HG03520 (cell line): ENCODE results near the gene HLF.

Experiments used
- ATAC-seq: cut with Tn5 transposase; IDR thresholded peaks from one replicate; pipeline ENCODE4 v1.9.1; 2021; ENCODE audit warnings: mild to moderate bottlenecking, moderate library complexity; ENCODE audit not compliant: unreplicated experiment

The HLF gene

DNA sequence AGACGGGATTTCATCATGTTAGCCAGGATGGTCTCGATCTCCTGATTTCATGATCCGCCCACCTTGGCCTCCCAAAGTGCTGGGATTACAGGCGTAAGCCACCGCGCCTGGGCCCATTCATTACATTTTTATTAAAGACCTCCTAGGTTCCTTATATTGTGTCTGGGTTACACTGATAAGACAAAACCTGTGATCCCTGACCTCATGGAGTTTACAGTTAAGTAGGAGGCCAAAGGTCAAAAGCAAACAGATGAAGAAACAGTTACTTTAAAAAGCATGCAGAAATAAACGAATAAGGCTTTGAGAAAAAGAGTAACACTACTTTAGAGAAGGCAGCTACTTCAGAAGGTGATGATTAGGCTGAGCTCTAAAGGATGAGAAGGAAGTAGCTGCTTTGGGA is 14.9 kb upstream of the HLF start:
- ATAC-seq, result no peak

DNA sequence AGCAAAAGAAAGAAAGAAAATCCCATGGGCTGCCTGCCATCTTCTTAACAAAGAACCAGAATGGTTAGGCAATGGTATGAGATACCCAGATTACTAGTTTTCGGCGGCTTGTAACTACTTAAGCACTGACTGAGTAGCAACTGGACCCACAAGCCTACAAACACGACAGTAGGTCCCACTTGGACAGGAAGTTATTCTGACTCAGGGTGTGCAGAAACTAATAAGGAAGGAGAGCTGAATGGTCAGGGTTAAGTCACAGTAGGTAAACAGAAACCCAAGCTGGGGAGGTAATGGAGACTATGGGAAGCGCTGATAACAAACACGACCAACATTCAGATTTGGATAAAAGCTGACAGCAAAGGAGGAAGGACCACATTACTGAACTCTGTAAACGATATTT is 10.4 kb upstream of the HLF start:
- ATAC-seq, result no peak

DNA sequence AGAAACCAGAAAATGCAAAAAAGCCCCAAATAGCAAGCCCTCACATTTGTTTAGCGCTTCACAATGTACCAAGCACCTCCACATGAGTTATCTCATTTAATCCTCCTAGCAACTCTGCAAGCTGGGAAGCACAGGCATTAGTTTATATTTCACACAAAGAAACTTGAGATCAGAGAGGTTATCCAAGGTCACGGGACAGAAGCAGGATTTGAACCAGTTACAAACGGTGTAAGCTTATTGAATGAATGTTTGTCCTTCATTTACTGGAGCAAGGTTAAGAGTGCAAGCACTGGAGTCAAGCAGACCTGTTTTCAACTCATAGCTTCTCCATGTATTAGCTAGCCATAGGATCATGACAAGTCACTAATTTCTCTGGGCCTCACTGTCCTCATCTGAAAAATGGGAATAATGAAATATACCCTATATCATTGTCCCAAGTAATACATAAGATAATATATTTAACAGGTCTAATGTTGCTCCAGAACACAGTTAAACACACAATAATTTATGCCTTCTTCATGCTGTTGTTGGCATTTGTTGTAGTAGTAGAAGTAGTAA is 6.1 kb upstream of the HLF start:
- ATAC-seq, result no peak

DNA sequence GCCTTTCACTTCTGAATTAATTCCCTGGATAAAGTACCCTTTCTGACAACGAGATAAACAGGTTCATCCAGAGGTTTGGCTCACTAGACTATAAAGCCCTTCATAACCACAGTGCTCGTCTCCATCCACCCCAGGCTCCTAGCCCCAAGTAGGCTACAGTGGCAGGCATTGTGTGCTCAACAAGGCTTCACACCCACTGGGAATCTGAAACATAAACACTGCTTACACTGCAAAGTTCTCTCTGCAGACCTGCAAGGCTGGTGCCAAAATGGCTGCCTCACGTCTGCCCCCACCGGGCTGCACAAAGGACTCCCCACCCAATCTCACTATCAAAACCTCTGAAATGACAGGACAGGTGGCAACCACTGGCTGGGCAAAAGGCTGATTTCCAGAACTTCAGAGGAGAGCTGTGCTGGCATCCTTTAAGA is 5.1 kb upstream of the HLF start:
- ATAC-seq, result no peak

DNA sequence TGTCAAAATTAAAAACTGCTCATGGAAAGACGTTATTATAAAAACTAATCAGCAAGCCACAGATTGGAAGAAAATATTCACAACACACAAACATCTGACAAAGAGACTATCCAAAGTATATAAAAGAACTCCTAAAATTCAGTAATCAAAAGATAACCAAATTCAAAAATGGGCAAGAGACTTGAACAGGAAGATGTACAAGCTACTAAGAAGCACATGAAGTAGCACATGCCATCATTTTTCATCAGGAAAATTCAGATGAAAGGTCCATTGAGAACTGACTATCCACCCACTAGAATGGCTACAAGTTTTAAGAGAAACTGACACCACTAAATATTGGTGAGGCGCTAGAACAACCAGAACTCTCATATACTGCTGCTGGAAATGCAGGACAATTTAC is 3.4 kb upstream of the HLF start:
- ATAC-seq, result no peak

DNA sequence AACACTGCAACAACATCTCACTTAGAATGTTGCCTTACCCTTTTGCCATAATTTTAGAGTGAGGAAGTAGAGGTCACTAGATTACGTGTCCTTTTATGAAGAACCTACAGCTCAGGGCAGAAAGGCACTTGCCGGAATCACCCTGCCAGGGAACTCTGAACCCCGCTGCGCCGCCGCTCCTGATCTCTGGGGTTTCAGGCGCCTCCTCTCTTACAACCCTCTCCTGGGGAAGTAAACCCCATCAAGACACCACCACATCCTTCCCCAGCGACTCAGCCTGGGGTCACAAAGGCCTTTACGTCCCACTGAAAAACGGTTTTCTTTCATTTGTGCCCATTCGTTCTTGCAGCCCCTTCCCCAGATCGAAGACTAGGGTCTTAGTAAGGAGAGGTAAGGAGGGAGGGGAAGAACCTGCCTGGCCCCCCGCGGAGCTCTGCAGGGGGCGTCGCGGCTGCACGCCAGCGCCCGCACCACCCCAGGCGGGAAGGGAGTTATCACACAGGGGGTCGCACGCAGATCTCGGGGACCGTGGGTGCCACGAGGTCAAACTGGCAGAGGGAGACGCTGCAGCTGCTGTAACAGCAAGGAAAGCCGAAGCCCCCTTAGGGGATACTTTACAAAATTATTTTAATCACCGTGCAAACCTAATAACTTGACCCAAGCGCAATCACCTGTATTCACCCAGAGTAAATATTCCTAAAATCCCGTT is 1.0 kb upstream of the HLF start:
- ATAC-seq, result no peak

DNA sequence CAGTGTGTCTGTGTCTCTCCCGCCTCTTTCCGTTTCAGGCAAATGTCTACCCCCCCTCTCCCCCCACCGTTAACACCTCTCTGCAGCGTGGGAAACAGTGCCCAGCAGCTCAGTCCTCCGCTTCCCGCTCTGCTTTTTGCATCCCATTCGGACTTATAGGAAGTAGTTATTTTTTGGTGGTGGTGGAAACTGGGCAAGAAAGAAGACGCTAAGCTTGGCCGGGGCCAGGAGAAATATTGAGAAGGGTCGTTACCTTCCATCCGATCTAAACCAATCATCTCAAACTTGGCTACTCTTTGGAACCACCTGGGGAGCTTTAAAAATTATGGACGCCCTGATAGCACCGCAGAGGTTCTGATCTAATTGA is 499 bp upstream of the HLF start:
- ATAC-seq, result no peak

DNA sequence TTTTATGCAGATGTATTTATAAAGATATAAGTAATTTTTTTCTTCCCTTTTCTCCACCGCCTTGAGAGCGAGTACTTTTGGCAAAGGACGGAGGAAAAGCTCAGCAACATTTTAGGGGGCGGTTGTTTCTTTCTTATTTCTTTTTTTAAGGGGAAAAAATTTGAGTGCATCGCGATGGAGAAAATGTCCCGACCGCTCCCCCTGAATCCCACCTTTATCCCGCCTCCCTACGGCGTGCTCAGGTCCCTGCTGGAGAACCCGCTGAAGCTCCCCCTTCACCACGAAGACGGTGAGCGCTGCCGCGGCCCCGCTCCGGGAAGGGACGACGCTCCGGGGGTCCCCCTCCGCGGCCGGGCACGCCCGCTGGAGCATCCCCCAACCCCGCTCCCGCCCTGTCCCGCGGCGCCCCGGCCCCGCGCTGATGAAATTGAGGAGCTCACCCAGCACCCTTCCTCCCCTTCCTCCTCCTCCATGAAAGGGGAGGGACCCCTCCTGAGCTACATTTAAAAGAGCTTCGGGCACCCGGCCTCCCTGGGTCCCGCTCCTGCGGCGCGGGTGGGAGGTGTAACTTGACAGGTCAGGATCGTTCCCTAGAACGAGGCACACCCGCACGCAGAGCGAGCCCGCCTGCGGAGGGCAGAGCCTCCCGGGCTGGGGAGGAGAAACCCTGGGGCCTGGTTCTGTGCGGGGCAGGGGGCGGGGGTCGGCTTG is 706 bp downstream of the HLF start:
- ATAC-seq, result no peak

DNA sequence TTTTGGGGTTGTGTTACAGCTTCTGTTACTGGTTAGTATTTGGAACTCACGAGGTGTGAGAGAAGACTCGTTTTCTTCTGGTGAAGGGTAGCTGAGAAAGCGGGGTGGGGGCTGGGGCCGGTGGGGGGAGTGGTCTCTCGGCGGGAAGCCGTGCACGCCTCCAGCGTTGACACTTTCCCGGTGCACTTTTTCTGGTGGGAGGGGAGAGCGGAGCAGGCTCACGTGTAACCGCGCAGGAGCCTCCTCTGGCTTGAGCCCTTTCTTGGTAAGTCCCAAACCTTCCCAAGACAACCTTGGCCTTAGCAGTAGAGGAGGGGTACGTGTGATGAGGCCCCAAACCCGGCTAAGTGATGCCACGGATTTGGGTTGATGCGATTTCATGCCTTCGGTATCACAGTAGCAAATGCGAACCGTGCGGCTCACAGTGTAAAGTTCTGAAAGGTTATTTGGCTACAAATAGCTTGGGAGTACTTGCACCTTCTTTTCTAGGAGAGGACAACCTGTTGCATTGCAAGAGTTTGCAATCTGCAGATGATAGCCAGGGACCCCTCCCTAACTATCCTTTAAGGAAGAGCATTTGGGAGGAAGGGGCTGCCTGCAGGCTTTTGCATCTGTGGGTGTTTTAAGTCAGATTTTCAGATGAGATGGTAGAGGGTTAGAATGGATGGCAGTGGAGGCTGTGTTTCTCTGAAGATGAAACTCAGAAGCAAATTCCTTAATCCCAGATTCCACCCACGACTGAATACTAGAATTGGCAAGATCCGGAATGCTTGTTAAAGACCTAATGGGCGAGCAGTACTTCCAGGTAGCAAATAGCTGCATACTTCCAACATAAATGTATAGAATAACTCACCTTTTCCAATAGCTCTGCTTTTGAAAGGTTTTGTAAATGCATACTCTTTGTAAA is 1.5 kb downstream of the HLF start:
- no peak for ATAC-seq

DNA sequence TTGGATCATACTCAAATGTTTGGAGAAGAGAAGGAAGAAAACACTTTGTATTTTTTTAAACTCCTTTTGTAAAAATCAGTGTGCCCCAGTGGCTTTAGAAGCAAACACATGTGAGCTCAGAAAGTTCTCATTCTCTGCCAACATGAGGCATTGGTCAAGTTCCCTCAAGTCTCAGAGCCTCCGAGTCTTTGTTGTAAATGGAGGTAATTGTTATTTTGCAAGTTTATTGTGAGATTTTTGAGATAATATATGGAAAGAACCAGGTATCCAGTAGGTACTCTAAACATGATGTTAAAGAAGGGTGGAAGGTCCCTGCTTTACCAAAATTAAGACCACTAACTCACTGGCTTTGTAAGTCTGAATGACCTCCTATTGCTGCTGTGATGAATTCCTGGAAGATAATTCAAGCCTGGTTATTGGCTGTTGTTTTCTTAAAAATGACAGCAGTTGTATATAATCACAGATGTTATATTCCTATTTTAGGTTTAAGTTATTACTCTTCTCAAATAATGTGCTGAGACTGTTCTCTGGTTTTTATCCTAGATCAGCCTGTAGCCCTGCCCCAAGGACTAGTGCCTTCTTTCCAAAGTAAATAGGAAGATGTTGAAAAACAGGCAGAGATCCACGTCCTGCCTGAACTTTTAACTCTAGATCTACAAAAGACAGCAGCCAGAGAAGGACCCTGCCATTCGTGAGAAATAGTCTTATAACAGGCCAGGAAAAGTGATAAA is 2.4 kb downstream of the HLF start:
- ATAC-seq, result no peak

DNA sequence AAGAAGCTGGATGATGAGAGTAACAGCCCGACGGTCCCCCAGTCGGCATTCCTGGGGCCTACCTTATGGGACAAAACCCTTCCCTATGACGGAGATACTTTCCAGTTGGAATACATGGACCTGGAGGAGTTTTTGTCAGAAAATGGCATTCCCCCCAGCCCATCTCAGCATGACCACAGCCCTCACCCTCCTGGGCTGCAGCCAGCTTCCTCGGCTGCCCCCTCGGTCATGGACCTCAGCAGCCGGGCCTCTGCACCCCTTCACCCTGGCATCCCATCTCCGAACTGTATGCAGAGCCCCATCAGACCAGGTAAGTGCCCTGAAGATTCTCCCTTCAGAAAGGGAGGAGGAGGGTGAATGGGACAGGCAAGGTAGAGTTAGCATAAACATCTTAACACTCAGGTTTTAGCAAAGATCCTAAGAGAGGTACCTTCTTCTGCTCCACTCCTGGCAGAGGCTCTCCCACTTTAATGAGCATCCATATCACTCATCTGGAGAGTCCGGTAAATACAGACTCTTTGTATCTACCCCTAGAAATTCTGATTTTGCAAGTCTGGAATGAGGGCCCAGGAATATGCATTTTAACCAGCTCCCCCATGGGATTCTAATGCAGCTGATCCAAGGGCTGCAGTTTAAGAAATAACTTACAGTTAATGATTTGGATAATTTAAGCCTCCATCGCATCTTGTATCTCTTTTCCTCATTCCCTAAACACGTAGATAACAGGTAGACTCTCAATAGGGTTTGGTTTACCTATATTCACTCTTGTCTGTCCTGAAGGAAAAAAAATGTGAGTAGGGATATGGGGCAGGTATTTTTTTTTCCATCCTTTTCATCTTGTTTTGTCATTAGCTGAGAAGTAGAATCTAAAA is 3.3 kb downstream of the HLF start:
- ATAC-seq, result no peak

DNA sequence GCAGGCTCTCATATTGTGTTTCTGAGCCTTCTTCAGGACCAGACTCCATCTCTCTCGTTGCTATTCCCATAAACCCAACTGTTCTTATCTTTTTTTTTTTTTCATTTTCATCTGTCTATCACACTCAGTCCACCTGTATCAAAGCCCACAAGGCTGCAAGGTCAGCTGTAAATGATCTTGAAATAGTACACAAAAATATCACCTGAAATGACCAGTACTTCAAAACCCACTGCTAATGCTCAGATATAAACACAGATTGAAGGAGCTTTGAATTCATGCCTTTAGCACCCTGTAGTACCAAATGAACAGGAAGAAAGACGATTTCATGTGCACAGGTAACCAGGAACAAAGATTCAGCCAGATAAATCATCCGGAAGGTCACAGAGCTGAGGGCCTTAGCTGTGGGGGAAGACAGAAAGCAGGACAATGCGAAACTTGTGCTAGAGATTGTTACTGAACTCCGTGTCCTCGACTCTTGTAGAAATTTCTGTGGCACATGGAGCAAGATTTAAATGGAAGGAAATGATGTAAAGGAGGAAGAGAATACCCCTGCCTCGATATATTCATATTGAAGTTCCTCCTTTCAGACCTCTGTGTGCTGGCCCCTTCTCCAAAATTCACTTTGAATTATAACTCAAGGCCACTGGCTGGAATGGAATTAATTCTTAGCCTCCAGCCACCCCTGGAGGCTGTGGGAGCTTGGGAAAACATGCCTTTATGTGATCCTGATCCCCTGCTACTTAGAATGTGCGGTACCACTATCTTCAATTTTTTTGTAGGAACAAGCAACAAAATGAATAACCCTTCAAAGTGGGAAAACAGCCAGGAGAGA is 4.1 kb downstream of the HLF start:
- no peak for ATAC-seq

DNA sequence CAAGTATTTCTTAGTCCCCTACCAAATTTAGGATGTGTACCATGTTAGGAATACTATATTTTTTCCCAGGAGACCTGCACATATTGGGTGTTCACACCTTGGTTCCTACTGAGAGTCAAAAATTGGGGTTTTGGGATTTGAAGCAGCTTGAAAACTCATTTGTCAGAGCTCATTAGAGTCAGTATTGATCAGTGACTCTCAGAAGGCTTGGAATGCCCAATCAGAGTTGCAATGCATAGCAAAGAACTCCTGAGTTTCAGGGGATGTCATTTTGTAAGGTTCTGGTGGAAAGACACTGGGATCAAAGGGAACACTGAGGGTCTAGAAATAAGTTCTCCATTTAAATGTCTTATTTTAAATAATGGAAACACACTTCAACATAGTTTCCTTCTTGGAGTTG is 5.1 kb downstream of the HLF start:
- no peak for ATAC-seq

DNA sequence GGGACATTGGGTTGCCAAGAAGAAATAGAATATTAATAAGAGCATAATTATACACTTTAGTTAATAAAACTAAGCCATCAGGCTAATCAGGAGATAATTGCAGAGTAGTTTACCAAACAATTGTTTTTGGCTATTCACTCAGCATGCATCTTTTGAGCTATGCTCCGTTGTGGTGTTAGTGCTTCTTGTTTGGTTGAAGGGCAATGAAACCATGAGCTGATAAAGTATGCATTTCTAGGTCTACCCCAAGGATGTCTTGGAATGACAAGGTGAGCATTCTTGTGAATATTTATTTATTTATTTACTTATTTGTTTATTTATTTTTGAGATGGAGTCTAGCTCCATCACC is 6.4 kb downstream of the HLF start:
- no peak for ATAC-seq

DNA sequence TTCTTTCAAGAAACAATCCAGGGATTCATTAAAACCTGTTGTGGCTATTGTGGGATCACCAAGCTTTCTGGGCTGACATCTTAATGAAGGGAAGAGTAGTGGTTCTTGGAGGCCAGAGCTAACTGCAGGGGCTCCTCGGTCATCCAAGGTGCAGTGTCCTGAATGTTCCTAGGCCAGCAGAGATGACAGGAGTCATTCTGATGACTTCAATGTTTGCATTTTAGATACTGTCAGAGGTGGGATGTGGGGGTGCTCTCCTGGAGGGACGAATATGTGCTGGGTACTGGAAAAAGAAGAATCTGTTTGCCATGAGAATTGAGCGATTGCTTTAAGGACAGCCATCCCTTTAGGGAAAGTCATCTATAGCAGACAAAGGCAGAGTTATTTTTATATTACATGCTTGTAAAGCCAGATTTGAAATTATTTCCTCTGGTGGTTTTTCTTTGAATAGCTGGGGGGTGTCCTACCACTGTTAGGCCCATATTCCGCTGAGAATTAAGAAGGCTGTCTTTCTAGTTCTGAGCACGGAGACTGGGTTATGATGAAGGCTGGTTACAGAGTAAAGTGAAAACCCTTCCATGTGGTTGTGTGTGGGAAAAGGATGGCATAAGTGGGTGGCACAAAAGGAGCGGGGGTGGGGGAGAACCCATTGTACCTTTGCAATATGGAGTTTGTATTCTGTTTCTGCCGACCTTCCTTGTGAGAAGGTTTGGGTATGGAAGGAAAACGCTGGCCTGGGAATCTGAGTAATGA is 7.4 kb downstream of the HLF start:
- no peak for ATAC-seq

DNA sequence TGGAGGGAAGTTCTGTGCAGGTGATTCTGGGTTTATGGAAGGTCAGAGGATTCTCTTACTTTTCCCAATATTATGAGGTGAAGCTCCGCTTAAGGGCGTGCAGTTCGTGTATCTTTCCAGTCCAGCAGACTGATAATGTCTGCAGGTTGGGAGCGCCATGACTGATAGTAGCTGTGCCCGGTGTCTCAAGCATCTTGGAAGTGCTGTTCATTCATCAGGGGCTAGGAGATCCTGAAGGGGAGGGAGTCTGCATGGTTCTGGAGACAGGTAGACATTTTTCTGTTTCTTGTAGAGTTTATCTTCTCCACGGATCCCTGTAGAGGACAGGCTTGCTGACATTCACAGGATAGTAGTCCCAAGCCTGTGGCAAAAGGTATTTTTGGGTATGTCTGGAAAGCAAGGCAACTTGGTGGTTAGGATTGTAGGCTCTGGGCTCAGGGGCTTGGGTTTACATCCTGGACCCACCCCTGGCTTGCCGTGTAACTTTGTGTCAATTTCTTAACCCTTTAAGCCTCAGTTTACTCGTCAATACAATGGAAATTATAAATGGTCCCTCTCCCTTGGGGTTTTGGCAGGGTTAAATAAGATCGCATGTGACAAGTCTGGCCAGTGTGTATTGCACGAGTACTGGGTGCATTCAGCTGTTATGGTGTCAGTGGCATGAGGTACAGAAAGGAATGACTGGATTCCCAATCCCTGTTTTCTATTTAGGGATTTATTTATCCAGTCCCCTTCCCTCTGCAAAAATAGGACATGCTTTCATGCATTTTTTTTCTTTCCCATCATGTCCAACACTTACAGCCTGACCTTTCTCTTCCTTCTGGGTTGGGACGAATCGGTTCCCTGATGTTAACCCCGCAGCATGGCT is 8.2 kb downstream of the HLF start:
- no peak for ATAC-seq

DNA sequence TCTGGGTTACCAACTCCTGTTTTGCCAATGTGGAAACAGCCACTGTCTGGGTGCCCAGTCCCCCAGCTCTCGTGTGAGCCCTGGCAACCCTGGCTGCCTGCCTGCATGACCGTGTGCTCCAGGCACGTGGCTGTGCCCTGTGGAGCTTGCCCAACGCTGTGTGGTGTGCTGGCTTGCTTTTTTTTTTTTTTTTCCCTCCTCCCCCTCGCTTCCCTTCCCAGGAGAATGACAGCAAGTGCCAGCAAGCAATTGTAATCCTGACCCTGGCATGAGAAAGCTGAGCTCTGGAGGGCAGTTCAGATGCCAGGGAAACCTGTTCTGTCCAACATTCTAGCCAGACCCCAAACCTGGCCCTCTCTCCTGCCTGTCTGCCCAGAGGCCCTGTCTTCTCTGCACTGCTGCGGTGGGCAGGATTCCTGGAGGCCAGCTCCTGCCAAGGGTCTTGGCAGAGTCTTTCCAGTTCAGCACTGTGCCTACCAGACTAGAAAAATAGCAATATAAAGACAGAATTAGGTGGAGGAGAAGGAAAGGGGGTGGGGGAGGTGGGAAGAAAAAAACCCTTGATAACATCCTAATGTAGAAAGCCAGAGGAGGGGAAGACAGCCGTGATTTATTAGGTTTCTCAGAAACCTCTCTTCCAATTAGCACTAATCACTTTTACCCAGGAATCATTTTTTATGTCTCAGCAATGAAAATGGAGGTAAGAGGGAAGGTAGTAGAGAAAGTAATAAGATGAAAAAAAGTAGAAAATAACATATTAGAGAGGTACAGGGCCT is 9.0 kb downstream of the HLF start:
- ATAC-seq, result no peak
